NCI-H1436 treated with DMSO at 0.1 percent for 48 hours (cell line): Measurements from ENCODE around the gene FADS1.
A peak's percentile ranks its signal among the peaks of the same experiment; 100 is the strongest.

Experiments
- DNase-seq: peaks from one replicate; lab custom pipeline; 2025; lab: John Stamatoyannopoulos, UW

The FADS1 gene

GRCh38 chr11:61760946-61761345 lies 55.9 kb downstream of the FADS1 start:
- no peak for DNase-seq

GRCh38 chr11:61757213-61757862 lies 59.5 kb downstream of the FADS1 start:
- DNase-seq = no peak

- DNase-seq = peak; percentile 83
These were observed 60.2 kb downstream of the FADS1 start for GRCh38 chr11:61756452-61757212.

GRCh38 chr11:61756147-61756451 lies 60.7 kb downstream of the FADS1 start:
- no peak for DNase-seq

- DNase-seq = no peak
These were observed 62.0 kb downstream of the FADS1 start for GRCh38 chr11:61754534-61755482.

GRCh38 chr11:61753672-61754071 lies 63.1 kb downstream of the FADS1 start:
- no peak for DNase-seq

- DNase-seq = no peak
These were observed 63.8 kb downstream of the FADS1 start for GRCh38 chr11:61752925-61753521.

- no peak for DNase-seq
These were observed 64.5 kb downstream of the FADS1 start, which contains the start of gene MYRF for GRCh38 chr11:61752117-61752924. TSS of gene MYRF (plus strand) at chr11:61752636. CDS start at chr11:61752745, 109 bp downstream.

GRCh38 chr11:61751384-61751783 lies 65.4 kb downstream of the FADS1 start:
- no peak for DNase-seq

GRCh38 chr11:61750631-61751273 lies 66.1 kb downstream of the FADS1 start:
- DNase-seq = no peak
